HG03575 (cell line): ENCODE measurements around the gene SUGP1.

Experiments
- ATAC-seq: cut with Tn5 transposase; IDR thresholded peaks from one replicate; pipeline ENCODE4 v1.9.1; 2021; ENCODE audit not compliant: unreplicated experiment, insufficient number of reproducible peaks, low FRiP score; ENCODE audit errors: extremely low read depth

Gene SUGP1

DNA sequence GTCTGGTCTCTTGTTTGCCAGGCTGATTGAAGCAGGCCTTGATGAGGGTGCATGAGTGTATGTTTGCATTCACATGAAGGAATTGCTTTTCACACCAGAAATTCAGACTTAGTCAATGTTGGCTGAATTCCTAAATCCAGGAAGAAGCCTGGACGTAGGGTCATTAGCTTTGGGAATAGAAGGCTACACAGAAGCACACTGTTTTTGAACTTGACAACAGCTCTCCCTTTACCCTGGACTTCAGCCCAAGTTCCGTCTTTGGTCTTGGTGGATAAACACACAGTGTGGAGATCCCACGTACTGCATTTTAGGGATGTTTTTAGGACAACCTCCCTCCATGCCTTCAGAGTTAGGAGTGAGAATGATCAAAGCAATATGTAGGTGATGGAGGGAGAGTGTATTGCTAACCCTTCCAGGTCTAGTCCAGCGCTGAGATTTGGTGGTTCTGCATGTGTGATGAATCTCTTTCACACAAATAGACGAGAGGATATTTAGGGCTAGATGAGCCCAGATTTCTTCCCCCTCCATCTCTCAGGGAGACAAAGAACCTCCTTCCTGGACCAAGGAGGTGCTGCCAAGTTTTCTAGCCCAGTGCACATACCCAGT lies 70.0 kb downstream of the SUGP1 start:
- no peak for ATAC-seq

DNA sequence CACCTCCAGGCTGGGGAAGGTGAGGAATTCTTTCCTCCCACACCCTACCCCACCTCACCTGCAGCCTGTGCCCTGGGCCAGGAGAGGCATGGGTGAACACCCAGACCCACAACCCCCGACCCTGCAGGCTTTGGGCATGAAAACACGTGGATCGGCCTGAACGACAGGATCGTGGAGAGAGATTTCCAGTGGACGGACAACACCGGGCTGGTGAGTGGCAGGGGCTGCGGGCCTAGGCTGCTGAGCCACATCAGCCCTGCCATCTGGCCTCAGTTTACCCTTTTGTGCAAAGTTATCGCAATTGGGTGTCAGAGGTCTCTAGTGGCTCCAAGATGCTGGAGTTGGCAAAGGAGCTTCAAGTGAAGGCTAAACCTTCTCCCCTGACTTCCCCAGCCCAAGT lies 79.8 kb downstream of the SUGP1 start:
- ATAC-seq: no peak

DNA sequence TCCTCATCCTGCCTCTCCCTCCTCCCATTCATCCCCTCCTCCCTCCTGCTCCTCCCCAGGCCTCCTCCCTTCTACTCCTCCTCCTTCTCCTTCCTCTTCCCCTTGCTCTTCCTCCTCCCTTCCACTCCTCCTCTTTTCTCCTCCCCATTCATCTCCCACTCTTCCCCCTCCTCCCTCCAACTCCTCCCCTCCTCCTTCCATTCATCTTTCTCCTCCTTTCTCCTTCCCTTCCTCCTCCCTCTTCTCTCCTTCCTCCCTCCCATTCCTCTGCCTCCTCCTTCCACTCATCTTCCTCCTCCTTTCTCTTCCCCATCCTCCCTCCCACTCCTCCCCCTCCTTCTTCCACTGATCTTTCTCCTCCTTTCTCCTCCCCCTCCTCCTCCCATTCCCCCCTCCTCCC lies 80.6 kb downstream of the SUGP1 start:
- no peak for ATAC-seq

GRCh38 chr19:19238126-19238894 lies 82.0 kb downstream of the SUGP1 start:
- ATAC-seq: no peak

DNA sequence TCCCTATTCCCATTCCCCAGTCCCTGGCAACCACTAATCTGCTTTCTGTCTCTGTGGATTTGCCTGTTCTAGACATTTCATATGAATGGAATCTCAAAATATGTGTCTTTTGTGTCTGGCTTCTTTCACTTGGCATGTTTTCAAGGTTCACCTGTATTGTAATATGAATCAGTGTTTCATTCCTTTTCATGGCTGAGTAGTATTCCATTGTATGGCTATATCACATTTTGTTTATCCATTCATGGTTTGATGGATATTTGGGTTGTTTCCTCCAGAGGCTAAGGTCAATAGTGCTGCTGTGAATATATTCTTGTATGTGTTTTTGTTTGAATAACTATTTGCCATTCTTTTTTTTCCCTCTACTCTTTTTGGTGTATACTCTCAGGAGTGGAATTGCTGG lies 84.1 kb downstream of the SUGP1 start:
- no peak for ATAC-seq

DNA sequence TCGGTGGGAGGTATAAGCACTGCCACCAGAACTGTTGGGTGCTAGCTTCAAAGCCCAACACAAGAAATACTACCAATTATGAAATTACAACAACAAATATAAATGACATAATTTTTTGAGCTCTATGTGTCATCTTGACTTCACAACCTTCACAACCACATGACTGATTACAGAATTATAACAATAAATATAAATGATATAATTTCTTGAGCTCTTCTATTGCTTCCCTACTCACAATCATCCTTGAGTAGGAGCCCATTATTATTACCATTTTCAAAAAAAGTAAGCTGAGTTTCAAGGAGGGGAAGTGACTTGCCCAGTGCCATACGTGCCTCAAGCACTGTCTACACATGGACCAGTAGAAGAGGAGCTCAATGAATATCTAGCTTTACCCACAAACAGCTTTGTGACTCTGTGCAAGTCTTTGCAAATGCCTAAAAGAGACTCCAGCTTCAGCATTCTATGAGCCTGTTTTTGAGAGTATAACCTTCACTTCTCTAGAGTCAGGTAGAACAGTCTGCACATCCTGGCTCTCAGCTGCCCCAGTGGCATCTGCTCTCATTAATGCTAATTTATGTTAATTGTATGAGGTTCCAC lies 86.0 kb downstream of the SUGP1 start:
- ATAC-seq: no peak

GRCh38 chr19:19232261-19232721 lies 88.0 kb downstream of the SUGP1 start:
- ATAC-seq: no peak

DNA sequence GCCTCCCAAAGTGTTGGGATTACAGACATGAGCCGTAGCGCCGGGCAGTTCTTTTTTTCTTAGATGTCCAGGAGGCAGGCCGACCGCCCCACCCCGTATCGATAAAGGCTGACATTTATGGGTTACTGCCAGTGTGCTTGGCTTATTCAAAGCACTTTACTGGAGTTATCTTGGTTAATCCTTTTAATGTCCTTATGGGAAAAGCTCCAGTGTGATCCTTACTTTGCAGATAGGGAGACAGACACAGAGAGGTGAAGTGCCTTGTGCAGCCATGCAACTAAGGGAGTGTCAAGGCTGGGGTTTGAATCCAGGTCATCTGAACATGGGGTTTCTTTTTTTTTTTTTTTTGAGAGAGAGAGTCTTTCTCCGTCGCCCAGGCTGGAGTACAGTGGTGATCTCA lies 89.3 kb downstream of the SUGP1 start:
- no peak for ATAC-seq

DNA sequence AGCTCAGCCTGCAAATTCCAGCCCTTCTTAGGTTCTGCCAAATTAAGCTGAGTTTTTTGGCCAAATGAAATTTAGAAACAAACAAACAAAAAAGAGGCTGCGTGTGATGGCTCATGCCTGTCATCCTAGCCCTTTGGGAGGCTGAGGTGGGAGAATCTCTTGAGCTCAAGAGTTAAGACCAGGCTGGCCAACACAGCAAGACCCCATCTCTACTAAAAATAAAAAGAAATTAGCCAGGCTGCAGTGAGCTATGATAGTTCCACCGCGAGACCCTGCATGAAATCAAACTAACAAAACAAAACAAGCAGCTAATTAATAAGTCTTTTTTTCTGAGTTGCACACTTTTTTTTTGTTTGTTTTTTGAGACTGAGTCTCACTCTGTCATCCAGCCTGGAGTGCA lies 90.6 kb downstream of the SUGP1 start:
- no peak for ATAC-seq

DNA sequence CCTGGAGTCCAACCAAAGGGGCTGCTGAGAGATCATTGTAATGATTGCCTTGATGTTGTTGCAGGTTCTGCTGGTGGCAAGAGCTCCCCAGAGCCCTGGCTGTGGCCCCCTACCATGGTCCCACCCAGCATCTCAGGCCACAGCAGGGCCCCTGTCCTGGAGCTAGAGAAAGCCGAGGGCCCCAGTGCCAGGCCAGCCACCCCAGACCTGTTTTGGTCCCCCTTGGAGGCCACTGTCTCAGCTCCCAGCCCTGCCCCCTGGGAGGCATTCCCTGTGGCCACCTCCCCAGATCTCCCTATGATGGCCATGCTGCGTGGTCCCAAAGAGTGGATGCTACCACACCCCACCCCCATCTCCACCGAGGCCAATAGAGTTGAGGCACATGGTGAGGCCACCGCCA lies 93.1 kb downstream of the SUGP1 start:
- ATAC-seq: no peak

GRCh38 chr19:19226663-19227062 lies 93.6 kb downstream of the SUGP1 start:
- ATAC-seq: no peak

DNA sequence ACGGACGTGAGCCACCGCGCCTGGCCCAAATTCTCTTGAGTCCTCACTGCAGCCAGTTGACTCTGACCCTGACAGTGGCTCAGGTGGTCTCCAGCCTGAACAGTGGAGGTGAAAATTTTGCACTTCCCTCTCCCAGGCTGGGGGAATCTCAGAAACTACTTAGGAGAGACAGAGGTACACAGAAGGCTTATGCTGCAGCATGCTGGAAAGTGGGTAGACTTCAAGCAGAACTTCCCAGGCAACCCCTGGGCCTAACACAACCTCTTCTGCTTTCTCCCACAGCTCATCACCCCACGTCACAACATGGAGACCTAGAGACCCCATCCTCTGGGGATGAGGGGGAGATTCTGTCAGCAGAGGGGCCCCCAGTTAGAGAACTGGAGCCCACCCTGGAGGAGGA lies 94.1 kb downstream of the SUGP1 start:
- no peak for ATAC-seq
